ENCODE data around the gene GET4.
"Not testable (repeated sequence)": the region's sequence is repeated elsewhere in the genome, so short reads cannot be mapped to it uniquely, and the experiment has no call there.

Gene GET4

GRCh38 chr7:872685-873084, 3.7 kb upstream of the GET4 start:
- DNase-seq, result not testable (repeated sequence)

- DNase-seq, result peak in 4 of 5 donors; percentile 53 to 76 (median 58)
Measured at GRCh38 chr7:873367-874002, 2.9 kb upstream of the GET4 start.

DNA sequence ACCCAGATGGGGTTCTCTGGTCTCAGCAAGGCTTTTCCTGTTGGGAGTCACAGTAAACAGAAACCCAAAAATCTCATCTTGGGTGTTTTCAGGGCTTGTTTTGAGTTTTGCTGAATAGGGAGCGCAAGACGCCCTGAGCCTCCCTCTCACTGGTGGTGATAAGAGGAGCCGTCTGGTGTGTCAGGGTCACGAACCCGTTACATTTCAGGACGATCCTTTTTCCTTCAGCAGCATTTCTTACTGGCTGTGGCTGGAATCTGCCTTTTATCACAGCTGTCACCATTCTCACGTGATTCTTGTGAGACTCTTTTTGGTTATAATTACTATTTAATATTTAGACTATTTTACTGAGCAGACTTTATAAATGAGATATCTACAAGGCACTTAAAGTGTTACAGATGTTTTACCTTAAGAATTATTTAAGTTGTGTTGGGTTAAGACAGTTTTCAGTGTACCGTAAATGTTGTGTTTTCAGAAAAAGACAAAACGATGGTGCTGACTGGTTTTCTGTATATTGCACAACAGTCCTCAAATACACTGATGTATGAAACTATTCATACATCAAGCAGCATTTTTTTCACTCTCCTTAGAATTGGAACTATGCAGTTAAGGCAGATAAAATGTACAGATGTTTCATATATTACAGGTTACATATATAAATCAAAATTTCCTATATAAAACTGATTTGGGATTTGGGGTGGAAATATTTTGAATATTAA, 2.2 kb upstream of the GET4 start:
- no peak for DNase-seq

- DNase-seq, result no peak
Measured at GRCh38 chr7:875051-875450, 1.3 kb upstream of the GET4 start.

GRCh38 chr7:875476-876076, 778 bp upstream of the GET4 start:
- no peak for DNase-seq

DNA sequence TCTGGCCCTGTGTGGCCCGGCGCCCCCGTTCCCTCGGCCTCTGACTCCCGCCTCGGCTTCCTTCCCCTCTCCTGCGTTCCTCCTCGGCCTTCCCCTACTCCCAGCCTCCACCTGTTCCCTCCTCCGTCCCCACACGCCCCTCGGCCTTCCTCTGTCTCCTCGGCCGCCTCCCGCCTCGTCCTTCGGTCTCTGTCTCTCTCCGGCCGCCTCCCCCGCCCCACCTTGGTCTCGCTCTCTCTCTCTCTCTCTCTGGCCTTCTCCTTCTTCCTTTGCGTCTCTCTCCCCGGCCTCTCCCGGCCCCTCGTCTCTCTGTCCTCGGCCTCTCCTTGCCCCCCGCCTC, 588 bp downstream of the GET4 start:
- no peak for DNase-seq

DNA sequence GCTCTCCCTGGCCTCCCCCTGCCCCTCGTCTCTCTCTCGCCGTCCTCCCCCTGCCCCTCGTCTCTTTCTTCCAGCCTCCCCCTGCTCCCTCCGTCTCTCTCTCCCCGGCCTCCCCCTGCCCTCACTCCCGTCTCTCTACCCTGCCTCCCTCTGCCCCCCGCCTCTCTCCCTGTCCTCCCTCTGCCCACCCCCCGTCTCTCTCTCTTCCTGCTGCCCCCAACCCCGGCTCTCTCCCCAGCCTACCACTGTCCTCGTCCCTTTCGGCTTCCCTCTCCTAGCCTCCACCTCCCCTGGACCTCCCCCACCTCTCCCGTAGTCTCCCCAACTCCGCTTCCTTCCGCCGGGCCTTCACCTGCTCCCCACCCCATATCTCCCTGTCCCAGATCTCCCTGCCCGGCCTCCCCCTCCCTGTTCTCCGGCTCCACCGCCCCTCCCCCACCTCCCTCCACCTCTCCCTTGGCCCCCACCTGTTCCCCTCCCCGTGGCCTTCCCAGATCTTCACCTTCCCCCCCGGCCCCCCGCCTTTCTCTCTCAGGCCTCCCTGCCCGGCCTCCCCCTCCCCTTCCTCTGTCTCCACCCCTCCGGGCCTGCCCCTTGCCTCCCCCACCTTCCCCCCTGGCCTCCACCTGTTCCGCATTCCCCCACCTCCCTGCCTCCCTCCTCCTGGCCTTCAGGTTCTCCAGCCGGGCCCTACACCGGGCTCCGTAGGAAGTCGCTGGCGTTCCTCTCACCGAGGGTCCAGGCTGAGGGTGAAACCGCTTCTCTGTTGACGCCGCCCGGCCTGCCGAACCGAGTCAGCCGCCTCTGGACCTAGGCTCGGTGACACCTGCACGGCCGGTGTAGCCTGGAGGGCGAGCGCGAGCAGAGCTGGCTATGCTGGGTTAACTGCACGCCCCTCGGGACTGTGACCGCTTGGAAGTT, 1.2 kb downstream of the GET4 start:
- DNase-seq, result no peak

- DNase-seq, result no peak
Measured at GRCh38 chr7:879093-879492, 2.7 kb downstream of the GET4 start.

DNA sequence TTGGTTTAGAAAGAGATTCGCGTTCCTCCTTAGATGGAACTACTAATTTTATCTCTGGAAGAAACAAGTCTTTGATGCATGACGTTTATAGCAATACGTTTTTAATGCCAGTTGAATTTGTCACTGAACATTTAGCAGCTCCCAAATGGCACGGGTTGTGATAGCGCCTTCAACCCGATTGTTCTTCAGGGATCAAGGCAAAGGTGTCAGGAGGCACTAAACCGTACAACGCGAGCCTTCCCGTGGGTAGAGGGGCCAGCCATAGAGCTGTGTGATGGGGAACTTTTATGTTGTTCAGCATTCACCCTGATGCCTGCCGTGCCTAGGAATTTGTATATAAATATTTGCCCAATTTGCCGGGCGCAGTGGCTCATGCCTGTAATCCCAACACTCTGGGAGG, 3.4 kb downstream of the GET4 start:
- no peak for DNase-seq

GRCh38 chr7:880450-880849, 4.1 kb downstream of the GET4 start:
- no peak for DNase-seq

DNA sequence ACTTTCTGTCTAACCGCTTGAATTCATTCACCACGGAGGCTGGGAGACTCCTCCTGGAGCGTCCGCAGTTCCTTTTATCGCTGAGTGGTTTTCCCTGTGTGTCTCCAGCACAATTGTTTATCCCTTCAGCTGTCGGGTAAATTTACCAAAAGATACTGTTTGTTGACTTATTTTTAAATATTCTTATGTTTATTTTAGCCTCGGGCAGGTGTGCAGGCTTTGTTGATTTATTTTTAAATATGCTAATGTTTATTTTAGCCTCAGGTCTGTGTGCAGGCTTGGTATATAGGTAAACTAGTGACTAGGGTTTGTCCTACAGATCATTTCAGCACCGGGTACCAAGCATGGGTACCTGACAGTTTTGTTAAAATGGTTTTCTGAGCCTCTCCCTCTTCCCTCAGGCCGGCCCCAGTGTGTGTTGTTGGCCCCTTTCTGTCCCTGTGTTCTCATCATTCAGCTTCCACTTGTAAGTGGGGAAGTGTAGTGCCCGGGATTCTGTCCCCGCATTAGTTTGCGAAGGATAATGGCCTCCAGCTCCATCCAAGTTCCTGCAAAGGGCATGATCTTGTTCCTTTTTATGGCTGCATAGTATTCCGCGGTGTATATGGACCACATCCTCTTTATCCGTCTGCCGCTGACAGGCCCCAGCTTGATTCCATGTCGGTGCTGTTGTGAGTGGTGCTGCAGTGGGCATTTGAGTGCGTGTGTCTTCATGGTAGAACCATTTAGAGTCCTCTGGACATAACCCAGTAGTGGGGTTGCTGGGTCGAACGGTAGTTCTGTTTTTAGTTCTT, 5.3 kb downstream of the GET4 start:
- no peak for DNase-seq

DNA sequence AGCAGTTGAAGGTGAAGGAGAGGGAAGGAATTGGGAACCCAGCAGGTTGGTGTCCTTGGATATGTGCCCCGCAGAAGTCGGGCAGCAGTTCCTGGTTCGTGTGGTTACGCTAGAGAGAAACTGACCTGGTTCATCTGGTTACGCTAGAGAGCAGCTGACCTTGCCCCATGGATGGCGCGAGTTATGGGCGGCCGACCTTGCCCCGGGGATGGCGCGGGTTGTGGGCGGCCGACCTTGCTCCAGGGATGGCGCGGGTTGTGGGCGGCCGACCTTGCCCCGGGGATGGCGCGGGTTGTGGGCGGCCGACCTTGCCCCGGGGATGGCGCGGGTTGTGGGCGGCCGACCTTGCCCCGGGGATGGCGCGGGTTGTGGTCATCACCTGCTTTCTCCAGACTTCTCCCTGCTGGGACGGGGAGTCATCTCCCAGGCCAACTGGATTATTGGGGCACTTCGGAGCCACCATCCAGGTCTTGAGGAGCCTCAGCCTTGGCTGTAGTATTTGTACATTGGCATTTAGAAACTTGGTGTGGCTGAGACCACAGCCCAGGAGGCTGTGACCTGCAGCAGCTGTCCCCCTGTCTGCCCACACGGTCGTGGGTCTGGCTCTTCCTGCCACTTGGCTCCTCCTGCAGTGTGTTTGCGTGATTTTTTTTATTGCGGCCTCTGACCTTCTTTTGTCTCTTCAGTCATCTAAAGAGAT, 6.1 kb downstream of the GET4 start:
- DNase-seq, result no peak

DNA sequence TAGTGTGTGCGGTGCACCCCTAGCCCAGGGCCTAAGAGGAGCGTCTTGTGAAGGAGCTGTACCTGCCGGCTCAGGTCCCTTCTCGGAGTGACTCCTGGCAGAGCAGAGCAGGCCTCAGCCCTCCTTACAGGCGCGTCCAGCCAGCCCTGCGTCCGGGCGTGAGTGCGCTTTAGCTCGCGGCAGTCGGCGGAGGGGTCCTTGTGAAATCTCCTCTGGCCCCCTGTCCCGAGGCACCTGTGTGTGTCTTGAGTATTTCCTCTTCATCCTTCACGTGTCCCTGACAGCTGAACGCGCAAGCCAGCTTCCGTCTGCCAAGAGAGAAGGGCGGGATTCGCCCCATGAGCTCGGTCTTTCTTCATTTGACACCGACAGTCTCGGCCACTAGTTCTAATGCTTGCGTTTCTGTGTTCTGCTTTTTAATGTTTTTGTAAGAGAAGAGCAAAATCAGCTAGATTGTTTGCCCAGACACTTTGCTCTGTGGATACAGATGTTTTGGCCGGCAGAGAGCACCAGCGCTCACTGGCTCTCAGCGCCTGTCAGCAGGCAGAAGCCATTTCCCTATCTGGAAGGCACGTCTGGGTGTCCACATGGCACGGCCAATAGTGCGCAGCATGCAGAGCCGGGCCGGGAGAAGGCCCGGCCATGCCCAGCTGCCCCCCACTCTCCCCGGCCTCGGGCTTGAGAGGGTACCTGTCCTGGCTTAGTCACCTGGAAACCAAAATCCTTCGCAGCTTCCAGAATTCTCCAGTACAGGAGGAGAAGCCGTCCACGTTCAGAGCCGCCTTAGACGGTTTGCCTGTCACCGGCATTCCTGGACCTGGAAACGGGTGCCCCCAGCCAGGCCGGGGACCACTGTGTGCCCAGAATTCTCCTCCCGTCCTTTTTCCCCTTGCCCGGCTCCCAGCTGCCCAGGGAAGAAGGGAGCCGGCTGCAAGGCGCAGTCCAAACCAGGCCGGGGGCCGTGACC, 7.0 kb downstream of the GET4 start:
- no peak for DNase-seq

- DNase-seq, result no peak
Measured at GRCh38 chr7:884191-885003, 8.0 kb downstream of the GET4 start.

DNA sequence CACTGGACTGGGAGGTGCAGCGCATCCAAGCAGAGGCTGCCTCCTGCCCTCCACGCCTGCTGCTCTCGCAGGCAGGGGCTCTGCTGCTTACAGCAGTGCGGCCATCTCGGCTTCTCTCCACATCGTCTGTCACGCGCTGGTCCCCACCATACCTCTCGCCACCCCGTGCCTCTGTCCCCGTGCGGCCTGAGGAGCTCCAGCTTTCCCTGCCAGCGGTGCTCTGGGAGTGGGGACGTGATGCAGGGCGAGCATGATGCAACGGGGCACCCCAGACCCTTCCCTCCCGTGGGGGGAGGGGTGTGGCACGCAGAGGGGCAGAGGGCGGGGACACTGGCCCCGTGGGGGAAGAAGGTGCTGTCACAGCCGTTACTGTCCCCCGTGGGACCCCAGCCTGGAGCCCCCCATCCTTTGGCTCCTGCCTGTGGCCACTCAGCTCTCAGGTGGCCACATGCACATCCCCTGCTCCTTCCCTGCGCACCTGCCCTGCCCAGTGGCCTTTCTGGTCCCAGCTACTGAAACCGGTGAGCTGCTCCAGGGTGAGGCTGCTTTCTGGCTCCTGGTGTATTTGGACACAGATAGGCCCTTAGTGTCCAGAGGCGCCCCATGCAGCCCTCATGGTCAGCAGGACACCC, 9.0 kb downstream of the GET4 start:
- DNase-seq, result no peak

DNA sequence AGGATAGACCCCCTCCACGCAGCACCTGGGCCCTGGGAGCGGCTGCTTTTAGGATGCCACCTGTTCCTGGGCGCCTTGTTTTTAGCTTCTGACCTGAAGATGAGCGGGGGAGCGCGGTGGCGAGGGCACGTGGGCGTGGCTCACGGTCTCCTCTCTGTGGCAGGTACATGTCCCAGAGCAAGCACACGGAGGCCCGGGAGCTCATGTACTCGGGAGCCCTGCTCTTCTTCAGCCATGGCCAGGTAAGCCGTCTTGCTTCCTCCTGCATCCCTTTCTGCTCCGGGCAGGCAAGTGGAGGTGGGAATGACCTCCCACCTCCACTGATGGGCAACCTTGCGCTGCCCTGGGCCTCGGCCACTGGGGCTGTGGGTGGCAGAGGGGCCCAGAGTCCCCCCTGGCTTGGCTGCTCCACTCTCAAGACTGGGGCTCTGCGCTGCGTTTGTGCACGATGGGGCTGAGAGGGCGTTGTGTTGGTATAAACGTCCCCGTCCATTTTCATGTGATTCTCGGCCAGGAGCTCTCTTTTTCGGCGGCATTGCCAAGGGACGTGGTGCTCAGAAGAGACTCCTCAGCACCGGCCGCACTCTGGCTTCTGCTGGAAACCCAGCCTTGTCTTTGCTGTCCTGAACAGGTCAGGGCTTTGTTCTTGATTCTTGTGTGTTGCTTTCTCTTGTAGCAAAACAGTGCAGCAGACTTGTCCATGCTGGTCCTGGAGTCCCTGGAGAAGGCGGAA, 9.7 kb downstream of the GET4 start:
- no peak for DNase-seq

DNA sequence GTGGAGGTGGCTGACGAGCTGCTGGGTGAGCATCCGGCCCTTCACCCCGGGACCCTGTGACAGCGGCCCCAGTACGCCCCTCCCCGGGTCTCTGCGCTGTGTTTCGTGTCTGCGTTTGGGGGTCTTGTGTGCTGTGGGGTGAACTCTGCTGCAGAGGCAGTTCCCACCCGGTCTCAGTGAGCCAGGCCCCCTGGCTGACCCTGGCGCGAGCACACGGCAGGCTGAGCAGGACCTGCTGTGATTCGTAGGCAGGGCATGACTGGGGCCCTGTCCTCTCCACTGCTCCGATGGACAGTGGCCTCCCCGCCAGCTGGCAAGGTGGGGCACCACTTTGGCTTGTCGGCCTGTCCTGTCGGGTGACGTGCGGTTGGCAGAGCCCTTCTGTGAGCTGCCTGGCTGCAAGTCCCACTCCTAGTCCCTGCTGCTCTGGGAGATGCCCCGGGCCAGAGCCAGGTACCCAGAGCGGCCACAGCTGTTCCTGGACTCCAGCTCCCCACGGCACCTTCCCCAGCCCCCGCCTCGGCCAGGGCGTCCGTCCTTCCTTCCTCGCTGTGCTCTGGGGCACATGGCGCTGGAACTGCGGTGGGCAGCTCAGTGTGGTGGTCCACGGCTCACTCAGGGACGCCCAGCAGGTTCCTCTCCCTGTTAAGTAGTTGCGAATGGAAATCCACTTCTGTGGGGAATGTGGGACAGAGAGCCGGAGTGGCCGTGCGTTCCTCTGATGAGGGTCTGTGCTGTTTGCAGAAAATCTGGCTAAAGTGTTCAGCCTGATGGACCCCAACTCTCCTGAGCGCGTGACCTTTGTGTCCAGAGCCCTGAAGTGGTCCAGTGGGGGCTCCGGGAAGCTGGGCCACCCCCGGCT, 10.5 kb downstream of the GET4 start:
- no peak for DNase-seq

GRCh38 chr7:887488-887820, 11.1 kb downstream of the GET4 start:
- DNase-seq, result no peak
